Stimulated activated CD4-positive, alpha-beta T cell treated with anti-CD3 and anti-CD28 coated beads, TNF-alpha, amount 100 ng/mL, for 24 hours (primary cell): ENCODE data around the gene ZNF362.
A peak's percentile ranks its signal among the peaks of the same experiment; 100 is the strongest.

ENCODE experiments used
- DNase-seq, 3 experiments: peaks; one replicate each; pipeline ENCODE4 v3.0.0-alpha.2; 2020; ENCODE audit warnings: low read depth in 3 of 3

The ZNF362 gene

GRCh38 chr1:33344896-33345560, 88.7 kb downstream of the ZNF362 start:
- DNase-seq: no peak

GRCh38 chr1:33346533-33346926, 90.2 kb downstream of the ZNF362 start:
- no peak for DNase-seq

- no peak for DNase-seq
Observed at GRCh38 chr1:33346927-33347649, 90.8 kb downstream of the ZNF362 start.

GRCh38 chr1:33347650-33347992, 91.3 kb downstream of the ZNF362 start:
- no peak for DNase-seq

GRCh38 chr1:33348194-33348593, 91.9 kb downstream of the ZNF362 start:
- no peak for DNase-seq

GRCh38 chr1:33348676-33349080, 92.4 kb downstream of the ZNF362 start:
- peak in 2 of 3 experiments; percentile 17 to 36 for DNase-seq

- peak; percentile 3 to 41 (median 6) for DNase-seq
Observed at GRCh38 chr1:33349081-33349759, 92.9 kb downstream of the ZNF362 start.

GRCh38 chr1:33349778-33350610, 93.7 kb downstream of the ZNF362 start:
- DNase-seq: peak; percentile 46 to 74 (median 63)
